HEK293T (cell line): ENCODE measurements around the gene XIRP2.
A peak's percentile ranks its signal among the peaks of the same experiment; 100 is the strongest.

Experiments
- CTCF ChIA-PET: fragments of 350-600 bp; formaldehyde crosslinking; extraction: SDS; loops from one replicate; lab custom pipeline; 2021; ENCODE audit warnings: antibody characterized with exemption, inconsistent platforms; lab: Yijun Ruan, JAX
- POLR2A ChIA-PET: fragments of 350-600 bp; formaldehyde crosslinking; extraction: SDS; loops from one replicate; lab custom pipeline; 2020; ENCODE audit warnings: antibody characterized with exemption, inconsistent platforms; lab: Yijun Ruan, JAX
- DNase-seq: peaks from one replicate; pipeline ENCODE4 v3.0.0; 2012; ENCODE audit warnings: mixed read lengths; ENCODE audit errors: extremely low spot score
- ARNT ChIP-seq: fragments of 450-650 bp; IDR thresholded peaks from 2 replicates; pipeline ENCODE4 v1.6.1; 2017; ENCODE audit warnings: mild to moderate bottlenecking
- BHLHE40 ChIP-seq: fragments of 450-650 bp; IDR thresholded peaks from 2 replicates; pipeline ENCODE4 v1.6.1; 2016; ENCODE audit warnings: mild to moderate bottlenecking, moderate library complexity, borderline replicate concordance
- CTBP1 ChIP-seq: fragments of 450-650 bp; IDR thresholded peaks from 2 replicates; pipeline ENCODE4 v1.6.1; 2016; ENCODE audit warnings: borderline replicate concordance
- ELF4 ChIP-seq: fragments of 450-650 bp; IDR thresholded peaks from 2 replicates; pipeline ENCODE4 v1.6.1; 2017; ENCODE audit warnings: antibody characterized with exemption
- FOXA1 ChIP-seq: fragments of 450-650 bp; IDR thresholded peaks from 2 replicates; pipeline ENCODE4 v1.6.1; 2016; ENCODE audit warnings: mild to moderate bottlenecking
- FOXK2 ChIP-seq: fragments of 450-650 bp; IDR thresholded peaks from 2 replicates; pipeline ENCODE4 v1.6.1; 2016; ENCODE audit warnings: mild to moderate bottlenecking
- FOXM1 ChIP-seq: fragments of 450-650 bp; IDR thresholded peaks from 2 replicates; pipeline ENCODE4 v1.6.1; 2017; ENCODE audit warnings: mild to moderate bottlenecking, borderline replicate concordance
- HDGF ChIP-seq: fragments of 450-650 bp; IDR thresholded peaks from 2 replicates; pipeline ENCODE4 v1.6.1; 2017; ENCODE audit warnings: antibody characterized with exemption, borderline replicate concordance
- L3MBTL2 ChIP-seq: fragments of 450-650 bp; conservative IDR thresholded peaks from 2 replicates; pipeline ENCODE4 v1.6.1; 2016; ENCODE audit warnings: mild to moderate bottlenecking
- LEF1 ChIP-seq: fragments of 450-650 bp; IDR thresholded peaks from 2 replicates; pipeline ENCODE4 v1.6.1; 2017; ENCODE audit warnings: mild to moderate bottlenecking, borderline replicate concordance
- NFRKB ChIP-seq: fragments of 450-650 bp; IDR thresholded peaks from 2 replicates; pipeline ENCODE4 v1.6.1; 2016; ENCODE audit warnings: mild to moderate bottlenecking, moderate library complexity
- PKNOX1 ChIP-seq: fragments of 450-650 bp; IDR thresholded peaks from 2 replicates; pipeline ENCODE4 v1.6.1; 2016
- SP1 ChIP-seq: fragments of 450-650 bp; IDR thresholded peaks from 2 replicates; pipeline ENCODE4 v1.6.1; 2017
- SUZ12 ChIP-seq: fragments of 450-650 bp; IDR thresholded peaks from 2 replicates; pipeline ENCODE4 v1.6.1; 2016; ENCODE audit warnings: mild to moderate bottlenecking
- TARDBP ChIP-seq: fragments of 450-650 bp; IDR thresholded peaks from 2 replicates; pipeline ENCODE4 v1.6.1; 2016
- ZNF384 ChIP-seq: fragments of 450-650 bp; IDR thresholded peaks from 2 replicates; pipeline ENCODE4 v1.6.1; 2016

Gene XIRP2

GRCh38 chr2:167200019-167200418, 311.7 kb downstream of the XIRP2 start:
- ChIA-PET POLR2A (no interaction called here), CTCF (no interaction called here)
- TF ChIP-seq L3MBTL2 (no peak), SUZ12 (no peak), FOXK2 (no peak), CTBP1 (no peak), HDGF (no peak), PKNOX1 (no peak), ELF4 (no peak), FOXA1 (no peak), NFRKB (no peak), LEF1 (no peak), FOXM1 (no peak), ARNT (no peak), SP1 (no peak), ZNF384 (no peak)
- DNase-seq, result no peak

GRCh38 chr2:167209784-167210183, 321.5 kb downstream of the XIRP2 start:
- no peak for TF ChIP-seq FOXA1
- TF ChIP-seq HDGF, result no peak
- TF ChIP-seq NFRKB, result no peak
- TF ChIP-seq PKNOX1, result no peak
- TF ChIP-seq CTBP1, result no peak
- no peak for TF ChIP-seq L3MBTL2
- no peak for TF ChIP-seq TARDBP
- TF ChIP-seq SP1, result no peak
- no peak for TF ChIP-seq ELF4
- no peak for TF ChIP-seq LEF1
- no peak for TF ChIP-seq ARNT
- CTCF ChIA-PET, result no interaction called here
- POLR2A ChIA-PET, result no interaction called here
- no peak for DNase-seq

- ChIA-PET CTCF (interaction anchor here (0.6 kb wide), 1 partner anchor 40 kb away, joined by 3 read pairs; no protein-coding TSS in a partner anchor), POLR2A (no interaction called here)
- TF ChIP-seq PKNOX1, result 0 out of 2 replicates have a peak, but pooled peaks have one; percentile 19
- no peak for TF ChIP-seq L3MBTL2
- DNase-seq, result peak; percentile 45
These were observed 323.9 kb downstream of the XIRP2 start for GRCh38 chr2:167212014-167212648.

GRCh38 chr2:167215595-167215994, 327.3 kb downstream of the XIRP2 start:
- POLR2A ChIA-PET, result no interaction called here
- CTCF ChIA-PET, result no interaction called here
- DNase-seq, result no peak
- TF ChIP-seq HDGF (no peak), FOXM1 (no peak), SUZ12 (no peak), LEF1 (no peak), CTBP1 (no peak), L3MBTL2 (no peak), BHLHE40 (no peak), NFRKB (no peak), FOXA1 (no peak), ZNF384 (no peak), PKNOX1 (no peak), FOXK2 (no peak), SP1 (no peak), TARDBP (no peak)

GRCh38 chr2:167237478-167237877, 349.2 kb downstream of the XIRP2 start:
- DNase-seq, result no peak
- CTCF ChIA-PET, result no interaction called here
- TF ChIP-seq CTBP1 (no peak), ARNT (no peak), SP1 (no peak), ELF4 (no peak), SUZ12 (no peak)
- POLR2A ChIA-PET, result no interaction called here

GRCh38 chr2:167240671-167241070, 352.4 kb downstream of the XIRP2 start:
- ChIA-PET POLR2A (no interaction called here), CTCF (no interaction called here)
- no peak for DNase-seq
- TF ChIP-seq LEF1 (no peak), CTBP1 (no peak), ELF4 (no peak), SP1 (no peak), FOXA1 (no peak), HDGF (no peak), TARDBP (no peak)

- DNase-seq, result no peak
- TF ChIP-seq ZNF384 (no peak), NFRKB (no peak), TARDBP (no peak), HDGF (no peak), ELF4 (no peak)
- ChIA-PET POLR2A (no interaction called here), CTCF (no interaction called here)
These were observed 360.9 kb downstream of the XIRP2 start for GRCh38 chr2:167249197-167249596.
